Left lobe of liver (tissue), 2 donors: ENCODE measurements around the gene SLC22A31. TPM values are rescaled to one million over a fixed set of nuclear protein-coding genes. Genes with fewer than 3 reads are reported as not detected.

Experiments used
- ATAC-seq: fragments of 200-7000 bp; cut with Tn5 transposase; one replicate; pipeline ENCODE4 v1.9.1; 2020; ENCODE audit warnings: mild to moderate bottlenecking, moderate library complexity
- DNase-seq: peaks from one replicate; pipeline ENCODE4 v3.0.0-alpha.2; 2020; ENCODE audit warnings: low spot score
- total RNA-seq: library from RNA; stranded (reverse); gene quantifications from one replicate; pipeline ENCODE4 v1.2.1, GENCODE V29; 2021
- donor health status: DM: no; HTN: no; CAD: no; lungs with moderate emphysema.
- donor health status: DM: no; HTN: yes; CAD: no.

The SLC22A31 gene
- total RNA-seq, 1 donor from 2014 or later: 0.30 TPM

DNA sequence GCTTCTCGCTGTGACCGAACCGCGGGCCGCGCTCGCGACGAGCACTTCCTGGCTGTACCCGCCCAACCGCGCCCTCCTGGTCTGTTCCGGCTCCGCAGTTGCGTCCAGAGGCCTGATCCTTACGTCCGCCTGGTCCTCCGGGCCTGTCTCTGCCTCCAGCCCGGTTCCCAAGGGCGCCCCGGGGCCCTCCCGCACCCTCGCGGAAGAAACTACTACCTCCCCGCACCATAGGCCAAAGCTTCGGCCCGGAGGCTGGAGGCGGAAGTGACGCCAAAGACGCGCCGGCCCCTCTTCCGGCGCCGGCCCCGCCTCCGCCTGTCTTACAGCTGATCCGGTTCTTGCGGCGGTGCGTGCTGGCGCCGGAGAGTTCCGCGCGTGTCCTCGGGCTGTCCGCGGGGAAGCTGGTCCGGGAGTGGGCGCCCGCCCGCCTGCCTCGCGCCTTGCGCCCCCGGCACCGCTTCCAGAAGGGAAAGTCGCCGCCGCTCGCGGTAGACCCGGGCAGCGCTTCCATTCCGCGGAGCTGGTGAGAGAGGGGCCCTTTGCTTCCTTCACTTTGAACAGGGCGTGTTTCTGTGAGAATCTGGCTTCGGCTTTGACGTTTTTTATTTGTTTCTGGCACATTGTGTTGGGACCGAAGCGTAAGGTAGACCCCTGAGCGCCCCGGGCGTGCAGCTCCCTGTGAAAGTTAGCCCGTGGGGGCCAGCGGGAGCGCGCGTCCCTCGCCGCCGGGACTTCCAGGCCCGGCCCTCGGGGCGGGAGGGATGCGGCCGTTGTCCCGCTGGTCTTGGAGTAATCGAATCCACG, 17.3 kb upstream of the SLC22A31 start, which contains the start of gene ZNF778:
ZNF778 (plus strand) TSS at position 316 of the 804 bp plus-strand sequence. CDS start 3,425 bp downstream, outside the sequence.
- DNase-seq (peak; percentile 86), ATAC-seq (peak; percentile 94)

DNA sequence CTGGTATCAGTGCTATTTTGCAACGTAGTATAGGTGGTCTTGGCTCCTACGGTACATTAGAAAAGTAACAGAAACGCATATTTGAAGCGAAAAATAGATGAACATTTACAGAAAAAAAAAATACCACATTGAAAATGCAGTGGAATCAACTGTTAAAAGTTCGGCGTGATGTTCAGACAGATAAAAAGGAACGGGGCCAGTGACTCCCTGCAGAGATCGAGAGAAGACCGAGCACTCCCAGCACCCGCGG, 16.7 kb upstream of the SLC22A31 start:
- ATAC-seq: no peak
- DNase-seq: no peak

DNA sequence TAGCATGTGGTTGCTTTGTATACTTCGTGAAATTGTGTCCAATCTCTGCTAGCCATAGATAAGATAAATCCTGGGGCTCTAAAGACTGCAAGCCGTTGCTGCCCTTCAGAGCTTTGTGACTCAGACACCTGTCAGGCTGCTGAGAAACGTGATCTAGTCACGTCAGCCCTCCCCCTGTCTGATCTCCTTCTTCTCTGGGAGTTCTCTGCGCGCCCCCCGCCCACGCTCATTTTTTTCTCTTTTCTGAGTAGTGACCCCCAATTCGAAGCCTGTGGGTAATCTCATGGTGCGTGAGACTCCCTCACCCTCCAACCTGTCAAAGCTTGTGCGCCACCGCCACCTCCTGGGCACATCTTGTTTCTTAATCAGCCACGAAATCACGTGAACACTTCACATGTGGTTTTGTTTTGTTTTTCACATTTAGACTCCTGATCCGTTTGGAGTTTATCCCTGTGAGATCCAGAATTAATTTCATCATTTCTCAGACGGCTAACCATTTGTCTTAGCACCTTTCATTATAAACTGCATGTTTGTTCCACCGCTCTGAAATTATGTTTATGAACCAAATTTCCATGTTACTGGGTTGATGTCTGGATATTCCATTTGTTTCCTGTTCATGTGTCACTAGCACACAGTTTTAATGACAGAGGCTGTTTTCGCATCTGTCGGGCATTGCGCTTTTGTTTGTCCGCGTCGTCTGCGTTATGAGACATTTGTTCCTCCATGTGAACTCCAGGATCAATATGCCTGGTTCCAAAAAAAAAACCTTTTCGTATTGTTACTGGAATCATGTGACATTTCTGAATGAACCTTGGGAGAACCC, 16.2 kb upstream of the SLC22A31 start:
- peak; percentile 79 for ATAC-seq

DNA sequence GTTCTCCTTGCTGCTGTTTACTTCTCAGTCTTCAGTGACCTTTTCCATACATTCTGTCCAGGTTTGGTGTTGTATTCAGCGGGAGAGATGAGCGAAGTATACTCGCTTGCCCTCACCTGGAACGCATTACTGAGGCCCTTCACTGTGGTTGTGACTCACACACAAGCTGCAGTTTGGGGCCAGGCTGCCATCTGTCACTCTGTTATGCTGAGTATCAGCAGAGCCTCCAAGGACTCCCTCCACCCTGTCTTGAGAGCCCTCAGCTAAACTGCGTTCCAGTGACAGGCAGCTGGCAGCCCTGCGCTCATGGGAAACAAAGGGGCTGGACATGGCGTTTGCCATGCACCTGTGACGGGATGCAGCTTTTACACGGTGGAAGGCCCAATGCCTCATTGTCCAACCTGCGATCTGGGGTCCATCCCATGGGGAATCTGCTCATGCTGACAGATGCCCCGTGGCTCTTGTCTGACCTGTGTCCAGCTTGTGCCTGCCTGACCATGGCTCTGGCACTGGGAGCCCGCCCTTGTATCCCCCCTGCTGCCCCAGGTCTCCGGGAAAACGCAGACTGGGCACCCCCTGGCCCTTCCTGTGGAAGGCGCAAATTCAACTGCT, 10.7 kb upstream of the SLC22A31 start:
- ATAC-seq: no peak

More for the DNA sequence above, 16.2 kb upstream of the SLC22A31 start:
- peak; percentile 79 for DNase-seq

DNA sequence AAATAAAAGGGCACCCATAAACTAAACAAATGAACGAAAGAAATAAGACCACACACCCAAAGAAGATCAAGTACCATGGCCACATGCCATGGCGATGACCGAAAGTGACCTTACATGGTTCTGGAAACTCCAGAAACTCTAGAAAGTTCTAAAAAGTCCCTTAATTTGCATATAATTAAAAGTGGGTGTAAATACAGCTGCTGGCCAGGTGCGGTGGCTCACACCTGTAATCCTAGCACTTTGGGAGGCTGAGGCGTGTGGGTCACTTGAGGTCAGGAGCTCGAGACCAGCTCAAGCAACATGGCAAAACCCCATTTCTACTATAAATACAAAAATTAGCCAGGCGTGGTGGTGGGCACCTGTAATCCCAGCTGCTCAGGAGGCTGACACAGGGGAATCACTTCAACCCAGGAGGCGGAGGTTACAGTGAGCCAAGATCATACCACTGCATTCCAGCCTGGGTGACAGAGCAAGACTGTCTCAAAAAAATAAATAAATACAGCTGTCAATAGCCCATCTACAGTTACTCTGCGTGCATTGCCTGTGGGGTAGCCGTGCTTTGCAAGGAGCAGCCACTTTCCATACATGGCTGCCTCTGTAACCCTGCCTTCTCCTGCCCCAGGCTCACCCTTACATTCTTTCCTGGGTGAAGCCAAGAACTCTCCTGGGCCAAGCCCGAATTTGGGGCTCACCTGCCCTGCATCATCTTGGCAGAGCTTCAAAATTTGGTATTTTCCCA, 10.0 kb upstream of the SLC22A31 start:
- no peak for DNase-seq
- no peak for ATAC-seq

More for the DNA sequence above, 10.7 kb upstream of the SLC22A31 start:
- no peak for DNase-seq

DNA sequence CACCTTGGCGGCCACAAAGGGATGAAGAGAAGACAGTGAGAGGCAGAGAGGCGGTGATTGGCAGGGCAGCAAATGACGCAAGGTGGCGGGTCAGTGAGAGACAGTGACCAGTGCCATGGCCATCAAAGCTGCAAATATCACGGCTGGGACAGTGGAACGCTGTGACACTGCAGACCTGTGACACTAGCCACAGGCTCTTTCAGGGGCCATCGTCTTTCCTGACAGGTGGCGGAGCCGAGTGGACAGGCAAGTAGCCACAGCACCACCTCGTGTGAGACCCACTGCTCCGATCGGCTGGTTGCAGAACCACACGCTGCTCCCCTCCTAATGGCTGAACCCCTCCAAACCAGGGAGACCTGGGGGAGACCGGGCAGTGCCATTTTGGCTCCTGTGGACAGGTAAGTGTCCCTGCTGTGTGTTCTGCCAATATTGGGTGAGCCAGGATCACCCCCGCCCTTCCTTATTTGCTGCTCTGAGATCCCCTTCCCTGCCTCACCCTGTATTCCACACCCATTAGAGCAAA, 9.2 kb upstream of the SLC22A31 start:
- no peak for ATAC-seq
- no peak for DNase-seq

DNA sequence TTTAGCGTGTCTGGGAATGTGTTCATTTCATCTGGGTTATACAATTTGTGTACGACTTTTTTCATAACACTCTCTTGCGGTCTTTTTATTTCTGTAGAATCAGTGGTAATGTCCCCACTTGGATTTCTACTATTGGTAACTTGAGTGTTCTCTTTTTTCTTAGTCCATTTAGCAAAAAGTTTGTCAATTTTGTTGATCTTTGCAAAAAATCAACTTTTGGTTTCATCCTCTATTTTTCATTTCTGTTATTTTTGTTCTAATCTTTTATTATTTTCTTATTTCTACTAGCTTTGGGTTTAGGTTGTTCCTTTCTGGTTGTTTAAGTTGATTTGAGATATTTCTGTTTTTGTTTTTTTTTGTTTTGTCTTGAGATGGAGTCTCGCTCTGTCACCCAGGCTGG, 7.7 kb upstream of the SLC22A31 start:
- ATAC-seq: no peak

DNA sequence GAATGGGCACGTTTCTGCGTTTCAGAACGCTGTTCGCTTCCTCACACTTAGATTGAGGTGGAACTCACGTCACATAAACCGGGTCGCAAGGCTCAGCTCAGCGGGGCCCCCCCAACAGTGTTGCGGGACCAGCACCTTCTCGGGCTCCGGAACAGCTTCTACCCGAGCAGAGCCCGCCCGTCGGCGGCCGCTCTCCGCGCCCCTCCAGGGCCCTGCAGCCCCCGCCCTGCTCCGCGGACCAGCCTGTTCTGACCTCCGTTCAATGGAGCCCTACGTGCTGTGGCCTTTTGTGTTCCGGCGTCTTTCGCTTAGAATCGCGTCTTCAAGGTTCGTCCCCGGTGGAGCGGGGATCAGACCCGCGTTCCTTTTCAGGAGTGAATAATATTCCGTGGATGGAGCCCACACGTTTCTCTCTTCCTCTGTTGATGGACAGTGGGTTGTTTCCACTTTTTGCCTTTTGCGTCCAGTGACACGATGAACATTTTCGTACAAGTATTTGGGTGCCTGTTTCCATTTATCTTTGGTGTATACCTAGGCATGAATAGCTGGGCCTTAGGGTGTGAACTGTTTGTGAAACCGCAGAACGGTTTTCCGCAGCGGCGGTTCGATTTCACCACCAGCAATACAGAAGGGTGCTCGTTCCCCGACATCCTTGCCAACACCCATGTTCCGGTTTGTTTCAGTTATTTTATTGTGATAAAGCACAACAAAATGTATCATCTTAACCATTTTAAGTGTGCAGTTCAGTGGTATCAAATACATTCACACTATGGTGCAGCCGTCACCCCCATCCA, 2.3 kb upstream of the SLC22A31 start:
- ATAC-seq (no peak), DNase-seq (no peak)

More for the DNA sequence above, 7.7 kb upstream of the SLC22A31 start:
- DNase-seq: no peak

DNA sequence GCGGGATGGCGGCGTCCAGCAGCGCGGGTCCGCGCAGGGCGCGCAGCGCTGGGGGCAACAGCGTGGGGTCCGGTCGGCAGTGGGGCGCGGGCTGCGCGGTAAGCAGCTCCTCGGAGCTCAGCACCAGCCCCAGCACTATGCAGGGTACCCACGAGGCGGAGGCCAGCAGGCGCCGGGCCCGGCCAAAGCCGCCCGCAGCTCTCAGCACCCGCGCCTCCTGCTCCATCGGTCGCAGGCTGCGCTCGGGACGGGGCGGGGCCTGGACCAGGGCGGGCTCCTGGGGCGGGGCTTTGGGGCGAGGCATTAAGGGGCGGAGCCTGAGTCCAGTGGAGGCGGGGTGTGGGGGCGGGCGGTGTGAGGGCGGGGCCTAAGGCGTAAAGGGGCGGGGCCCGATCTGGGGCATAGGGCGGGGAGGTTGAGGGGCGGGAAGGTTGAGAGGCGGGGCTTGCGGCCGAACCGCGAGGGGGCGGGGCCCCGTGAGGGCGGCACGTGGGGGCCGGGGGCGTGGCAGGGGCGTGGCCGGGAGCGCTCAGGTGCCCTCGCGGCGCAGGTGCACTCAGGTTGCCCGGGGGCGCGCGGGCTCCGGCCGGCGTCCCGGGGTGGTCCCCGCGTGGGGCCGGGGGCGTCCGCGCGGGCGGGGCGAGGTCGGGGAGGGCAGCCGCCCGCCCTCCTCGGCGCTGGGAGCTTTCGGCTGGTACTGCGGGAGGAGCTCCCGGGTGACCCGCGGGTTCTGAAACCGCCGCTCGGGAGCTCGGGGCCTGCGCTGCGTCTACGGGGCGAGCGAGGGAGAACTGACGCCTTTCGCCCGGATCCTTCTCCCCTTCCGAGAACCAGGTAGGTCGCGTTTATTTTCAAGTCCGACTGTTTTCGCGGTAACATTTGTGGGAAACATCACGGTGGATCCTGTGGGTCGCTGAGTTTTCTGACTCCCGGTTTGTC, 1.4 kb upstream of the SLC22A31 start:
- DNase-seq (no peak), ATAC-seq (peak; percentile 79)

DNA sequence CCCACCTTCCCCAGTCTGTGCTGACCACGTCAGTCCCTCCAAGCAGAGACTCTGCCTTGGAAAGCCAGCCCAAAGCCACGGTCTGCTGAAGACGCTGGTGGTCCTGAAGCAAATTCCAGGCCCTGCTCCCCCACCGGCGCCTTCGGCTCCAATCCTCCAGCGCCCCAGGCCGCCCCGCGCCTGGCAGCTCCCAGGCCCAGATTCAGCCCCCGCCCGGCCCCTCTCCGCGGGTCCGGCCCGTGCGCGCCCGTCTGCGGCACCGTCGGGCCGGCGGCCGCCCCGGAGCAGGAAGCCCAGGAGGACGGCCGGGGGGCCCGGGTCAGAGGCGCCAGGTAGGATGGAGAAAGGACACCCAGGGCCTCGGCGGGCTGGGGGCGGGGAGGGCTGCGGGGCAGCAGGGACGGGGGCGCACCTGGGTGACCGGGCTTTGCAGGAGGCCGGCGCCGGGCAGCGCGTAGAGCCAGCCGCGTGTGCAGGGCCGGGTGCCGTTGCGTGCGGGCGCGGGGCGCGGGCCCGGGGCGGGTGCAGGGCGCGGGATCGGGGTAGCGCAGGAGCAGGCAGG, 594 bp upstream of the SLC22A31 start:
- DNase-seq: no peak
- no peak for ATAC-seq

DNA sequence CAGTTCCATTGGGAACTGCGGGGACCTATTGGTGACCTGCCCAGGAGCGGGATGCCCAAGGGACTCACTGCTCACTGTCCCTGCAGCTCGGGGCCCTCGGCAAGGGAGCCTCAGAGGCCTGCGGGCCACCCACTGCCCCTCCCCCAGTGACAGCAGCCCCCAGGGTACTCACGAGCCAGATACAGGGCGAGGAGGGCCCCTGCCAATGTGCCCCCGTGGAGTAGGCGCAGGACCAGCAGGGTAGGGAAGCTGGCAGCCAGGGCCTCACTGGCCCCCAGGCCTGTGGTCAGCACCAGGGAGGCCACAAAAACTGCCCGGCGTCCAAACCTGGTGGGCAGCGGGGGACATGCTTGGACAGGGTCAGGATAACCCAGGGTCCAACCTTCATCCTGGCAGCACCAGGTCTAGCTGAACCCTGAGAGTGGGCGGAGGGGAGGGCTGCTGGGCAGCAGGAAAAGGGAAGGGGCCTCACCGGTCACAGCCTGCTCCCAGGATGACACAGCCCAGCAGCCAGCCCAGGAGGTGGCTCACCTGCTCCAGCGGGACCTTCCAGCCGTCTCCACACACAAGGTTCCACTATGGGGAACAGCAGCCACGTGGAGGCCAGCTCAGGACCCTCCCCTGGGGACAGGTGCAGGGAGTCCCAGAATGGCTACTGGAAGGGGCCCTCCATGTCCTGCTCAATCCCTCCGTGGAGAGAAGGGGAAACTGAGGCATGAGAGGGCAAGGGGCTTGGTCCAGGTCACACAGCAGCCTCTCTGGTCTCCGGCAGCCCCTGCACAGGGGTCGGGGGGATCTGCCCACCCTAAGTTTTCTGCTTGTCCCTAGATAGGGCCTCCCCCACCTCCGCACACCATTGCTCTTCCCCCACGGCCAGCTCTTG, 855 bp downstream of the SLC22A31 start:
- ATAC-seq: no peak
- no peak for DNase-seq

DNA sequence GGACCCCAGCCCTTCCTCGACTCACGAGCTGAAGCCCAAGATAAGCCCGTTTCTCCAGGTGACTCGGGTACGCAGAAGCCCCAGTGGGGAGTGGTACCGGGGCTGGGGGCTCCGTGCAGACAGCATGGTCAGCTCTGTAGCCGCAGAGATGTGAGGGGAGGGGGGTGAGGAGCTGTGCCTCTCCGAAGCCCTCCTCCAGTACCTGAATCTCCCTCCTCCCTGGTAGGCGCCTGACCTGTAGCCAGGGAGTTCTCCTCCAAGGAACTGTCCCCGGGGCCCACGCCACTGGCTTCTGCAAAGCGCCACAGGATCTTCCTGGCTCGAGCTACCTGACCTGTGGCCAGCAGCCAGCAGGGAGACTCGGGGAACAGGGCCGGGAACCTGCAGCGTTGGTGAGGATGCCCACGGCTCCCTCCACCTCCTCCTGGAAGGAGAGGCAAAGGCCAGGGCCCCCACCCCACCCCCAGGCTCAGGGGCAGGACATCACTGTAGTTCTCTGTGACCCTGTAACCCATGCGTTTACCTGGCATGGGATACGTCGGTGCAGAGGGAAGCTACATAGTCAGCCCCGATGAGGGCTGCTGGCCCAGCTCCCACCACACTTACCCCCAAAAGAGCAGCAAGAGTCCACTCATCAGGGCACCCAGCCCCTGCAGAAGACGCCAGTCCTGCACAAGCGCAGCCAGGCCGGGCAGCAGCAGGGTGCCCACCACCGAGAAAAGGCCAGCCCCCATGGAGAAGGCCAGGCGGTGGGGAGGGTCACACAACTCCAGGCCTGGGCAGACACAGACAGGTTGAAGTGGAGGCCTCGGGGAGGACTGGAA, 1.7 kb downstream of the SLC22A31 start:
- DNase-seq (no peak), ATAC-seq (no peak)

DNA sequence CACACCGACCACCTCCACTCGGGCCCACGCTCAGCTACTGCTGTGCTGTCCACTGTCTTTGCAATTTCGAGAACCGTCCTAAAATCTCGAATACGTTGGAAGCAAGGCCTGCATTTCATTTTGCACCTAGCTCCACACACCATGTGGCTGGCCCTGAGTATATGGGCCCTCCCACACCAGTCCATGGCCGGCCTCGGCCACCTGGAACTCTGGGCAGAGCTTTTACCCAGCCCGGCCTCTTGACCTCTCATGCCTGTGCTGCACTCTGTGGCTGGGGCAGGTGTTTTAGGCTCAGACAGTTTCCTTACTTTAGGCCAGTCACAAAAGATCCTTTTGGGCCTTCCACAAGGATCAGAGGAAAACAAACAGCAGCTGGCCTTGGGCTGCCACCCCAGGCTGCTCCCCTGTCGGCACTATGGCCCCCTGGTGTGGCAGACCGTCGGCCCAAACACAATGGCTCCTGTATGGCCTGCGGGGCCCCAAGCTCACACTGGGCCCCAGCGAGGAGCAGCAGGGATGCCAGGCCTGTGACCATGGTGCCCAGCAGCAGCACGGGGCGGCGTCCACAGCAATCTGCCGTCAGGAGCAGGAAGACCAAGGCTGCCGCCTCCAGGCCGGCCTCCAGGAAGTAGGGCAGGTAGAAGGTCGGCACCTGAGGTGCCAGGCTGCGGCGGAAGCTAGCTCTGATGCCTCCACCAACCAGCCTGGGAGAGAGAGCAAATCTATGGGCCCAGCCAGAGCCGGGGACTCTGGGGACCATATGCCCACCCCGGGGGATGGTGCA, 2.5 kb downstream of the SLC22A31 start:
- no peak for DNase-seq
- ATAC-seq: no peak

DNA sequence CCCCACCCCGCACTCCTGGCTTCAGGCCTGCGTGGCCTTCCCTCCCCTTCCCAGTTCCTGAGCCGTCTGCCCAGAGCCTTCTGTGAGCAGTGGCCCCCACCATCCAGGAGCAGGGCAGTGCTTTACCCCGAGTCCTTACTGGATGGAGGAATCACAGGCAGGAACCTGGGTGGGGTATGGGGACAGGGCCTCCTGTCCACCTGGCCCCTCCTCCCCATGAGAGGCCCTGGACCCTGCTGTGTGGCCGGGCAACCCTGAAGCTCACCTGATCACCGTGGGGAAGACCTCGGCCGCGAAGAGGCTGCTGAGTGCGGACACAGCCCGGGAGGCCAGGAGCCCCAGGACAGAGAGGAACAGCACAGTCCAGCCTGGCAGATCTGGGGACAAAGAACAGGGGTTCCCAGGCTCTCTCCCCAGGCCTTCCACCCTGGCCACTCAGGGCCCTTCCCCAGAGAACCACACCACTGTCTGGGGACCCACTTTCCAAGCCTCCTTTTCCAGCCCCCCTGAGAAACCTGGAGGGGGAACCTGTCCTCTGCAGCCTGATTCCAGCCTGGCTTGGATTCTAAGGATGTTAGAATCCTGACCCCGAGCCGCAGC, 3.2 kb downstream of the SLC22A31 start:
- DNase-seq: no peak
- ATAC-seq: no peak

DNA sequence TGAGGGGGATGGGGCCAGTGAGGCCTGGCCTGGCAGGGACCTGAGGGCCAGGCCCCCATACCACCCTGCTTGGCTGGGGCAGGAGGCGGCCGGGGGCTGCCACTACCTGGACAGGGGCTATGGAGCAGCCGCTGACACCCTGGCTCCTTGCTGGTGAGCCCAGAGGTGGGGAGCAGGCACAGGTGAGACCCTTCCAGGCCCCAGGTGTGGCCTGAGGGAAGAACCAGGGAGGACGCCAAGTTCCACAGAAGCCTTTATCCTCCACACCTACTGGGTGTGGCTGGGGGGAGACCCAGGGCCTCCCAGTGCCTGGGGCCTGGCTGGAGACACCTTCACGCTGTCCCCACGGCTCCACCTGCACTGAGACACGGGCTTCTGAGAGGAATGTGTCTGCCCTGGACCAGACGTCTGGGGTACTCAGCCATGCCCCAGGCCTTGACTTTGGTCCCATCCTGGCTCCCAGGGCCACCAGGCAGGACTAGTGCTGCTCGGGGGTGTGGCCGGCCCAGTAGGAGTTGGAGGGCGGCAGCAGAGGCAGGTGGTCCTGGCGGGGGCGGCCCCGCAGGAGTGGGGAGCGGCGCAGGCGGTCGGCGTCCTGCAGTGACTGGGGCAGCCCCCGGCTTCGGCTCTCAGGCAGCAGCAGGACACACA, 4.7 kb downstream of the SLC22A31 start:
- DNase-seq (no peak), ATAC-seq (no peak)
